Measurements from ENCODE around the gene IMMP1L. TPM values are rescaled to one million over a fixed set of nuclear protein-coding genes. Genes with fewer than 3 reads are reported as not detected.

The IMMP1L gene, protein sequence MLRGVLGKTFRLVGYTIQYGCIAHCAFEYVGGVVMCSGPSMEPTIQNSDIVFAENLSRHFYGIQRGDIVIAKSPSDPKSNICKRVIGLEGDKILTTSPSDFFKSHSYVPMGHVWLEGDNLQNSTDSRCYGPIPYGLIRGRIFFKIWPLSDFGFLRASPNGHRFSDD
- 17.5 and 27.1 TPM in 2 replicates for total RNA-seq

- DNase-seq (ENCODE audit: low read depth), result peak; percentile 86
- TF ChIP-seq CTCF (IDR thresholded peaks at IDR 0.05; ENCODE audit: insufficient read depth, low read length, poor library complexity, severe bottlenecking), result no peak
- H3K4me3 ChIP-seq (ENCODE audit: low read depth, low read length), result peak within 1 kb of the TSS; percentile 97
- no peaks in the 10 kb centered on the region for H3K36me3 ChIP-seq (ENCODE audit: control insufficient read depth, insufficient read depth, low read length)
- no peaks in the 10 kb centered on the region for H3K27me3 ChIP-seq (ENCODE audit: control insufficient read depth, insufficient read depth, low read length)
These were observed at the start of gene IMMP1L, which contains the start of gene ELP4 for GRCh38 chr11:31509429-31510345. TSS of gene IMMP1L (minus strand) at chr11:31509622. CDS start at chr11:31463276, 46,346 bp downstream. TSS of gene ELP4 (plus strand) at chr11:31509767. CDS start at chr11:31509785, 18 bp downstream.

- DNase-seq (ENCODE audit: low read depth), result no peak
- Histone ChIP-seq H3K36me3 (ENCODE audit: control insufficient read depth, insufficient read depth, low read length) (no peaks in the 10 kb centered on the region), H3K27me3 (ENCODE audit: control insufficient read depth, insufficient read depth, low read length) (no peaks in the 10 kb centered on the region), H3K4me3 (ENCODE audit: low read depth, low read length) (no peak overlapping the region)
- TF ChIP-seq CTCF (IDR thresholded peaks at IDR 0.05; ENCODE audit: insufficient read depth, low read length, poor library complexity, severe bottlenecking), result no peak
These were observed 48.6 kb upstream of the IMMP1L start for GRCh38 chr11:31558001-31558400.

DNA sequence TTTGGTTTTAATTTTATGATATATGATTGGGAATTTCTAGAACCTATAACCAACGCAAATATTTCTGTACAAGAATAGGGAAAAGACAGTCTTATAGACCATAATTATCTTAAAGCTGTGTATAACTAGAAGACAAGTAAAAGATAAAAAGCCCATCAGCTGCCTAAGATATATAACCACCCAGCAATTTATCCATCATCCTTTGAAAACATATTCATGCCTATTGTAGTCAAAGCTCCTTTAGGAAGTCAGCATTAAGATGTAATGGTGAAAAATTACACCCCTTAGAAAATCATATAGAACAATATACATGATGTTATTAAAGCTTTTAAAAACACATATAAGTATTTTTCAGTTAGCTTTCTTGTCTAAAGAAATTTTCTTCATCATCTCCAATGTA lies 46.5 kb upstream of the IMMP1L start:
- no peak overlapping the region for H3K4me3 ChIP-seq (ENCODE audit: low read depth, low read length)
- no peaks in the 10 kb centered on the region for H3K27me3 ChIP-seq (ENCODE audit: control insufficient read depth, insufficient read depth, low read length)
- no peaks in the 10 kb centered on the region for H3K36me3 ChIP-seq (ENCODE audit: control insufficient read depth, insufficient read depth, low read length)
- no peak for TF ChIP-seq CTCF (IDR thresholded peaks at IDR 0.05; ENCODE audit: insufficient read depth, low read length, poor library complexity, severe bottlenecking)
- DNase-seq (ENCODE audit: low read depth), result no peak

DNA sequence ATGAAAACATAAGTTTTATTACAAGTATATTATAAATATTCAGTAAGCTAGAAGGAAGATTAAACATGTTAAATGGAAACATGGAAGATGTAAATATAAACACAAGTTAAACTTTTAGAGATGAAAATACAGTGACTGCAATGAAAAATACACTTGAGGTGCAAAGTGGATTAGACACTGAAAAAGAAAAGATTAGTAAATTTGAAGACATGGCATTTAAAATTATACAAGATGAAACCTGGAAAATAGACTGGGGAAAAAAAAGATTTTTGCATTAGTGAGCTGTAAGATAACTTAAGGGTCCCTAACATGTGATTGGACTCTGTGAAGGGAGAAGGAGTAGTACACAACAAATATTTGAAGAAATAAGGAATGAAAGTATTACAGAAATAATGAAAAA lies 33.4 kb upstream of the IMMP1L start:
- TF ChIP-seq CTCF (IDR thresholded peaks at IDR 0.05; ENCODE audit: insufficient read depth, low read length, poor library complexity, severe bottlenecking), result no peak

GRCh38 chr11:31535479-31535878 lies 26.1 kb upstream of the IMMP1L start:
- no peak for TF ChIP-seq CTCF (IDR thresholded peaks at IDR 0.05; ENCODE audit: insufficient read depth, low read length, poor library complexity, severe bottlenecking)

More for the DNA sequence above, 33.4 kb upstream of the IMMP1L start:
- peaks cover 2% of the 10 kb centered on the region for H3K36me3 ChIP-seq (ENCODE audit: control insufficient read depth, insufficient read depth, low read length)
- no peaks in the 10 kb centered on the region for H3K27me3 ChIP-seq (ENCODE audit: control insufficient read depth, insufficient read depth, low read length)
- no peak overlapping the region for H3K4me3 ChIP-seq (ENCODE audit: low read depth, low read length)
- DNase-seq (ENCODE audit: low read depth), result no peak

More at GRCh38 chr11:31535479-31535878, 26.1 kb upstream of the IMMP1L start:
- H3K4me3 ChIP-seq (ENCODE audit: low read depth, low read length), result no peak overlapping the region
- no peaks in the 10 kb centered on the region for H3K27me3 ChIP-seq (ENCODE audit: control insufficient read depth, insufficient read depth, low read length)
- H3K36me3 ChIP-seq (ENCODE audit: control insufficient read depth, insufficient read depth, low read length), result no peaks in the 10 kb centered on the region
- DNase-seq (ENCODE audit: low read depth), result no peak

All from kidney epithelial cell (primary cell).